ENCODE data around the gene PARD3.

Gene PARD3

GRCh38 chr10:34232481-34232880 lies 582.6 kb downstream of the PARD3 start:
- DNase-seq: no peak

- no peak for DNase-seq
These were observed 583.5 kb downstream of the PARD3 start for GRCh38 chr10:34231441-34232180.

DNA sequence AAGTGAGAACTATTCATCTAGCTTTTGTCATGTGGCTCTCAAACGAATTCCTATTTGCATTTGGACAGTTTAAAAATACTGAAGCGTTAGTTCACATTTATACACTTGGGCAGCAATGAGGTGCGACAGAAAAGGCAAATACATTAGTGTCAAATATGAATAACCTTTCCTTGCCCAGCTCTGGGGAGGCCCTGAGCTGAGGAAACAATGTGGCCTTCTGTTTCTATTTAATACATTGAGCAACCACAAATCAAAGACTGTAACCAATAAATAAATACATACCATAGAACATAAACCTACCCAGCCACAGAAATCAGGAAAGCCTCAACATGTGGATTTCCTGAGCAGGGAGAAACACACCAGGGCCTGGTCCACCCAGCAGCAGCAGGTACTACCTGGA lies 585.2 kb downstream of the PARD3 start:
- no peak for DNase-seq

- DNase-seq: no peak
These were observed 587.0 kb downstream of the PARD3 start for GRCh38 chr10:34228066-34228465.

GRCh38 chr10:34224639-34225038 lies 590.5 kb downstream of the PARD3 start:
- no peak for DNase-seq

DNA sequence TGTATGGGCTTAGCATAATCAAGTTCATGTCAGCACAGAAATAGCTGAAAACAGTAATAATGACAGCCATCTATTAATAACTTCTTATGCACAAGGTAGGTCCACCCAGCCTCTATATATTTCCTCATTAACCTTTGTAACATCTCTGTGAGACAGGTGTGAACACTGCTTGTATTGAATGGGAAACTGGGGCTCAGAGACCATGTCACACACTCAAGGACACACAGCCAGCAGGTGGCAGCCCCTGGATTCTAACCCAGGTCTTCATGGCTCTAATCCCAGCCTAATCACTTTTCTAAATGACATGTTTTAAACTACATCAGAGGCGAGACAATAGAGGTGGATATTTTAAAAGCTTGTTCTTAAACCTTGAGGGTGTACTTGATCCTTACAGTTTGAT lies 591.4 kb downstream of the PARD3 start:
- DNase-seq: no peak

DNA sequence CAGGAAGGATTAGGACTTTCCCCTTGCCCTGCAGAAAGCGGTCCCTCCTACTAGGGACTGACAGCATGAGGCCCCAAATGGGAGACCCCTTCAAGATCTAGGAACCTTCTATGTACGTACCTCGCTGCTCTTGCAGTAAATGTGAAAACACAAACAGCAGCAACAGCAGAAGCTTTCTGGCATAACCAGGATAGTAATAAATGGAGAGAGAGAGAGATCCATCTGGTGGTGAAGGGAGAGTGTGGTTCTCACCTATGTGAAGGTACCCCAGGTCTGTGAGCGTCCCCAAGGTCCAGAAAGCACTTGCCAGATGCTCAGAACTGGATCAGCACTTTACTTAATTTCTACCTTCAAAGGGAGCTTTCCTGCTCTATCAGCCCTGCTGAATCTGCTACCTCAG lies 592.7 kb downstream of the PARD3 start:
- DNase-seq: no peak

- DNase-seq: no peak
These were observed 595.1 kb downstream of the PARD3 start for GRCh38 chr10:34219753-34220548.

GRCh38 chr10:34217524-34217923 lies 597.6 kb downstream of the PARD3 start:
- no peak for DNase-seq

DNA sequence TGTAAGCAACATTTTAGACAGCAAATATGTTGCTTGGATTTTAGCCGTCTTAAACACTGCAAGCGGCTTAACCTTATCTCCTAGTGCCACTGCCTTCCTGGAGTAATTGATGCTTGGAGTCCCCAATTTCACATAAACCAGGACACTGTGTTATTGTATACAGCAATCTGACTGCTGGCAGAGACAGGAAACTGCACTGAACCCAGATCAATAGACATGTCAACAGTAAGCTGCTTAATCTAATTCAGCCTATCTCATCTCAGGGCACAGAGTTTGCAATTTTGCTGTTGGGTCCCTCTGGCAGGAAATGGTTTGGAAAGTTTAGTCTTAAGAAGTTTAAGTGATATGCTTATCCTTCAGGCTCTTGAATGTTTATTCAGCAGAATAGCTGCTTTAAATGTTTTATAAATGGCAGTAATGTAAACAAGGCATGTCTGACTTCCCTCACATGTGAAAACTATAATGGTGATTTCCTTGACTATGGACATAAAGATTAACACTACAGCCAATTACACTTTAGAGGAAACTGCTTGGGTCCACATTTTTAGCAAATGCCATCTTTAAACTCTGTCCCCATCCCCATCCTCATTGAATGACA lies 598.6 kb downstream of the PARD3 start:
- DNase-seq: no peak

DNA sequence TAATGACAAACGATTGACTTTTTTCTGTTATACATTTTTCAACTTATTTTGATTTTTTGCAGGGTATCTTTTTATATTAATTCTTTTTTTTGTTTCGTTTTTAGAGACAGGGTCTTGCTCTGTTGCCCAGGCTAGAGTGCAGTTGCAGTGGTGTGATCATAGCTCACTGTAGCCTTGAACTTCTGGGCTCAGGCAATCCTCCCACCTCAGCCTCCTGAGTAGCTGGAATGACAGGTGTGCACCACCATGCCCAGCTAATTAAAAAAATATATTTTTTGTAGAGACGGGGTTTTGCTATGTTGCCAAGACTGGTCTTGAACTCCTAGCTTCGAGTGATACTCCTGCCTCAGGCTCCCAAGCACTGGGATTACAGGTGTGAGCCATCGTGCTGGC lies 601.3 kb downstream of the PARD3 start:
- no peak for DNase-seq

DNA sequence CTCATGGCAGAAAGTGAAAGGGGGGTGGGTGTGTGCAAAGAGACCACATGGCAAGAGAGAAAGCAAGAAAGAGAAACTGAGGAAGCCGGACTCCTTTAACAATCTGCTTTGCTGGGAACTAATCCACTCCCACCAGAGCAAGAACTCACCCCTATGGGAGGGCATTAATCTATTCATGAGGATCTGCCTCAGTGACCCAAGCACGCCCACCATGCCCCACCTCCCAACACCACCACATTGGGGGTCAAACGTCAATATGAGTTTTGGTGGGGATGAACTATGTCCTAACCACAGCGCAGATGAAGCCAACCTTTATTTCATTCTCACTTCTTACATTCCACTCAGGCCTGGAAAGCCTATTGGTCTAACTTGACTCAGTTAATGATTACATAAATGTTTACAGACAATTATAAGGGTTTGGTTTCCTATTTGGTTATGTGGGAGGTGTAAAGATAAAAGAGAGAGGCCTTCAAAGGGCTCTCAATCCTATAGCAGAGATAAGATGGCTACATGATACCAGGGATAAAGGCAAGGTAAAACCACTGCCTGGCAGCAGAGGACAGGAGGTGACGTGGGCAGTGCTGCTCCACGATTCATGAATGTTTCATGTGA lies 601.8 kb downstream of the PARD3 start:
- no peak for DNase-seq

GRCh38 chr10:34207343-34207742 lies 607.8 kb downstream of the PARD3 start:
- no peak for DNase-seq

DNA sequence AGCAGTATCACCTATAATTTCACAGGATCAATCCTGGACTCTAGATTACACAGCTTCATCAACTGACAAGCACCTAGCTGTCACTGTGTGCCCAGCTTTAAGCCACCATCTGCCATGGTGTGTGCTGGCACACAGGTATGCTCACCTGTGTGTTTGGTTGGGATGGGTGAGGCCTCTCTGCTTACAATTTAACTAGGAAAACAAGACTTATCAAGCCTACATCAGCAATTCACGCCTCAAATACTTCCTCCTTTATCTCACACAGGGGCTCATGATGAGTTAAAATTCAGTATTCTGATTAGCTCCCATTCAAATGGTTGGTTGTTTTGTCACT lies 608.2 kb downstream of the PARD3 start:
- no peak for DNase-seq

GRCh38 chr10:34206078-34206934 lies 608.8 kb downstream of the PARD3 start:
- no peak for DNase-seq

GRCh38 chr10:34205452-34205851 lies 609.6 kb downstream of the PARD3 start:
- DNase-seq: no peak

DNA sequence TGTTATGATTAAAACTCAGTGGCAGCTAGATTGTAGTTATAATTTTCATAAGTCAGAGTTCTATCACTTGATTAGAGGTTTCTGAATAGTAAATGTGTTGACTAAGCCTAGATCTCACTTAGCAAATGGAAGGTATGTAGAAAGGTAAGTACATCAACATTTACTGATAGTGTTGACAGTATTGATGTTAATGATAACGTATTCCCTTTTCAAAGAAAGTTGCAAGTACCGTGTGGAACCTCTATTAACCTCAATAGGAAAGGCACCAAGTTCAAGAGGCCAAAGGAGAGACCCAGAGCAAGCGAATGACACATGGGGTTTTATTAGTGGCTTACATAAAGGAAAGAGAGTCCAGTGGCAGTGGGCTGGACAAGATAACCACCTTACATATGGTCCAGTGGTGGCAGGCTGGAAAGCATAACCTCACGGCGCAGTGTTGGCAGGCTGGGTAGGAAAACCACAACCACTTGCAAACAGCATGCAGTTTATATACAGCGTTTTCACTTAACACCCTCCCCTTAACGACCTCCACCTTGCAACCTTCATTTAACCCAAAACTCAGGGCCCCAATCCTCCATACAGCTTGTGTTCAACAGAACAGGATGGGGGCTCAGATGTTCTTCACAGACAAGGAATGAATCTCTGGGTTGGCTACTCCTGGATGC lies 611.0 kb downstream of the PARD3 start:
- DNase-seq: no peak

GRCh38 chr10:34200355-34200901 lies 614.7 kb downstream of the PARD3 start:
- DNase-seq: no peak

- DNase-seq: no peak
These were observed 616.1 kb downstream of the PARD3 start for GRCh38 chr10:34198953-34199352.

DNA sequence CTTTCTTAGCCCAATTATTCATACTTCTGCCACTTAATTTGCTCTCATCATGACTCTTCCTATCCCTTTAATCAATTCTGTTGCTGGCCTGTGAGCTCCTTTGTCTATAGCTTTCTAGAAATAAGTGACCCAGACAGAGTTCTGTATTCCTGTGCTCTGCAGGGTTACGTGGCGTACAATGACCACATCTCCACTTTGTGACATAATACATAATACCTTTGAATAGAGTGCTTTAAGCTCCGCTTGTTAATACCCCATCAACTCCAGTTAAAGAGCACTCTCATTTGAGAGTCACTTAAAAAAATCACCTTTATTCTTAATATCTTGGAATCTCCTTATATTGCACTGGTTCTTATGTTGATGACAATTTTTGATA lies 619.0 kb downstream of the PARD3 start:
- DNase-seq: no peak

GRCh38 chr10:34195364-34196057 lies 619.6 kb downstream of the PARD3 start:
- DNase-seq: no peak

Measured in activated CD8-positive, alpha-beta memory T cell treated with anti-CD3 and anti-CD28 coated beads for 24 hours (primary cell).